WI38 (cell line): Measurements from ENCODE around the gene STC2.
"Not testable (repeated sequence)": the region's sequence is repeated elsewhere in the genome, so short reads cannot be mapped to it uniquely, and the experiment has no call there.

ENCODE experiments used
- H3K4me3 ChIP-seq: 2 replicates; pipeline ENCODE4 v1.5.1; 2011; ENCODE audit warnings: low read depth, mild to moderate bottlenecking, control low read depth, low read length
- TF ChIP-seq, protein P1 (sequence below): IDR thresholded peaks from 2 replicates; pipeline ENCODE4 v1.5.1; 2012; ENCODE audit warnings: low read depth, mild to moderate bottlenecking, control low read depth, low read length

The STC2 gene

DNA sequence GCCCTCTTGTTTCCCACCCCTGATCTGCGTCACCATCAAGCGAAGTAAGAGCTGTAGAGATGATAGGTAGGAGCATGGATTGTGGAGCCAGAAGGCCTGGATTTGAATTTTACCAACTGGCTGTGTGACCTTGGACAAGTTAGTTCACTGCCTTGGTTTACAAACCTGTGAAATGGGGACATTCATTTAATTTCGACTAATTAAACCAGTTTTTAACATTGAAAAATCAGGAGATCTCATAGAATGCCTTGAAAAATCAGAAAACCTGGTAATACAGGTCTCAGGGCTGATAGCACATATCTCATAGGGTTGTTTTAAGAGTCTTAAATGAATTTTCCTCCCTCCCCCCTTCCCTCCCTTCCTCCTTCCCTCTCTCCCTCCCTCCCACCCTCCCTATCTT is 38.8 kb downstream of the STC2 start:
- TF ChIP-seq, protein P1, sequence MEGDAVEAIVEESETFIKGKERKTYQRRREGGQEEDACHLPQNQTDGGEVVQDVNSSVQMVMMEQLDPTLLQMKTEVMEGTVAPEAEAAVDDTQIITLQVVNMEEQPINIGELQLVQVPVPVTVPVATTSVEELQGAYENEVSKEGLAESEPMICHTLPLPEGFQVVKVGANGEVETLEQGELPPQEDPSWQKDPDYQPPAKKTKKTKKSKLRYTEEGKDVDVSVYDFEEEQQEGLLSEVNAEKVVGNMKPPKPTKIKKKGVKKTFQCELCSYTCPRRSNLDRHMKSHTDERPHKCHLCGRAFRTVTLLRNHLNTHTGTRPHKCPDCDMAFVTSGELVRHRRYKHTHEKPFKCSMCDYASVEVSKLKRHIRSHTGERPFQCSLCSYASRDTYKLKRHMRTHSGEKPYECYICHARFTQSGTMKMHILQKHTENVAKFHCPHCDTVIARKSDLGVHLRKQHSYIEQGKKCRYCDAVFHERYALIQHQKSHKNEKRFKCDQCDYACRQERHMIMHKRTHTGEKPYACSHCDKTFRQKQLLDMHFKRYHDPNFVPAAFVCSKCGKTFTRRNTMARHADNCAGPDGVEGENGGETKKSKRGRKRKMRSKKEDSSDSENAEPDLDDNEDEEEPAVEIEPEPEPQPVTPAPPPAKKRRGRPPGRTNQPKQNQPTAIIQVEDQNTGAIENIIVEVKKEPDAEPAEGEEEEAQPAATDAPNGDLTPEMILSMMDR = no peak
- no peak overlapping the region for H3K4me3 ChIP-seq

DNA sequence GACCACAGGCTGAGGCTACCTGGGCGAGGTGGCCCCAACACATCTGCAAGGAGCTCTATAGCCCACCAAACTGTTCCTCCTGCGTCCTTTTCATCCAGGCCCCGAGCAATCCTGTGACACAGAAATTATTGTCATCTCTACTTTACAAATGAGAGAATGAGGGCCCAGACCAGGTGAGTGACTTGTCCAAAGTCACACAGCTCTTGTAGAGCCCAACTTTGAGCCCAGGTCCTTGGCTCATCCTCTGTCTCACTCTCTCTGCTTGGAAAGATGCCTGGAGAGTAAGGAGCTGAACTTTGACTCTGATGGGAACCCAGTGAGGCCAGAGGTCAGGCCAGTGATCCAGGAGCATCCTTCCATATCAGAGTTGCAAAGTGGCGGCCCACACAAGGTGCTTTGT is 39.6 kb downstream of the STC2 start:
- no peak overlapping the region for H3K4me3 ChIP-seq
- TF ChIP-seq, protein P1 = no peak

DNA sequence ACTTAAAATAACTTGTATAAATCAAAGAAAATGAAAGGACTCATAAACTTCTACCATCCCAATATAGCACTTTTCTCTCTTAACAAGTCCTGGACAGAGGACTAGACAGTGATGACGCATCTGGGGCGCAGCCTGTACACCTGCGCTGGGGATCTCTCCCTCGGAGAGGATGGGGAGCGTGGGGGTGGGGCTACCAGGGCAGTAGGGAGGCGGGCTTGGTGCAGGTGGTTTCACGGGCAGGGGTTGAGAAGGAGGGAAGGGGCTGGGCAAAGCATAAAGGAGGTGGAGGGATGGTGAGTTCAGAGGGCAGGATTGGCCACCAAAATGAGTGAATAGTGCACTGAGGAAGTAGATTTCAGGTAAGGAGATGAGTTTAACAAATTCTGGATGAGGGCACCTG is 41.1 kb downstream of the STC2 start:
- TF ChIP-seq, protein P1 = no peak
- no peak overlapping the region for H3K4me3 ChIP-seq

DNA sequence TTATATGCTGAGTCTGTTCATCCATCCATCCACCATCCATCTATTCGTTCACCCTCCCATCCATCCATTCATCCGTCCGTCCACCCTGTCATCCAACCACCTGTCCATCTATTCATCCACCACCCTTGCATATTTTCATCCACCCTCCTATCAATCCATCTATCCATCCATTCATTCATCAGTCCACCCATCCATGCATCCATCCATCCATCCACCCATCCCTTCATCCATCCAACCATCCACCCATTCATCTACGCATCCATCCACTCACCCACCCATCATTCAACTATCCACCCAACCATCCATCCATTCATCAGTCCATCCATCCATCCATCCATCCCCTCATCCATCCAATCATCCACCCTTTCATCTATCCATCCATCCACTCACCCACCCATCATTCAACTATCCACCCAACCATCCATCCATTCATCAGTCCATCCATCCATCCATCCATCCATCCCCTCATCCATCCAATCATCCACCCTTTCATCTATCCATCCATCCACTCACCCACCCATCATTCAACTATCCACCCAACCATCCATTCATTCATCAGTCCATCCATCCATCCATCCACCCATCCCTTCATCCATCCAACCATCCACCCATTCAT is 43.8 kb downstream of the STC2 start:
- not testable (repeated sequence) for H3K4me3 ChIP-seq

DNA sequence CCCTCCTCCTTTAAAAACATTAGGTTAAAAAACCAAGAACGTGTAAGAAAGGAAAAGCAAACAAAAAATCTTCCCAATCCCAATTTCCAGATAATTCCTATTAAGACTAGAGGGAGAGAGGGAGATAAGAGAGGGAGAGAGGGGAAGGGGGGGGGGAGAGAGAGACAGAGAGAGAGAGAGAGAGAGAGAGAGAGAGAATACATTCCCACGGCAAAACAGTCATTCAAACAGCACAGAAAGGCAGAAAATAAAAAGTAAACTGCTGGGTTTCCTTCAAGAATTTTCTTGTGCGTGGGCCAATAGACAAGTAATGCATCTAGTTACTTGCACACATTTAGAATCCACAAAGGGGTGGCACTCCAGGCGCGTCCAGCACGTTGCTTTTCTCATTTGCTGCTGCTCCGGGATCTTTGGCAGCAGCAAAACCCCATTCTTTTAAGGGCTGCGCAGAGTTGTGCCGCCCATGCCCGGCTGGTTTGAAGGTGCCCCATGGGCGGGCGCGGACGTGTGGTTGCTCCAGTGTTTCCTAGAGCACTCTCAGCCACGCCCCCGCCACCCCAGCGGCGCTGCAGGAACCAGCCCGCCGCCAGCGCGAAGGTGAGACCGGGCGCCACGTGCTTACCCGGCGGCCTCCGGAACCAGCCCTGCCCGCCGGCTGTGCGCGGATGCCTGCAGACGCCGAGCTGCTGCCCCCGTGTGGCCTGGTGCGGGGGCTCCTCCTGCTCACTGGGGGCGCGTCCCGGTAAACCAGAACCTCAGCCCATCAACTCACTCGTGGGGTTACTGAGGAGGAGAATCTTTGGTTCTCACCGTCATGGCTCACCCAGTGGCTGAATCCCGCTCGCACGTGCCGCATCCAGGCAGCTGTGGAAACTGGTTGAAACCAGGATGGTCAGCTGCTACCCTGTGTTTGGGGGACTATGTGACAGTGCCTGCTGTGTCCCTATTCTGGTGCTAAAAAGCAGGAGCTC is 44.6 kb downstream of the STC2 start:
- peak overlapping the region; percentile 25 for H3K4me3 ChIP-seq

DNA sequence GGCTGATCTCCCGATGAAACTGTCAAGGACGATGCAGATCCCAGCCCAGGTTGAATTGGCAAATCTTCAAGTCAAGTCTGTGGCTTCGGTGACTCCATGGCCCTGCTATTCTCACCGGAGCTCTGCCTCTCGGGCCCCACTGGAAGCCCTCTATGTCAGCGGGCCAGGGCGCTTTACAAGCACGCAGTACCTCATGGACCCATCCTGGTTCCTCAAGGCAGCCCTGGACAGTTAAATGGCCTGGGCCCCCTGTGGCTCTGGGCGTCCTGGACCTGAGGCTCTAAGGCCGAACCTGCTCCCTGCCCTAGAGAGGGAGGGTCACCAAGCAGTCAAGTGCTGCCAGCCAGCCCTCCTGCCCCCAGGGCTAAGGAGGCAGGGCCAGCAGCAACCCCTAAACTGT is 45.3 kb downstream of the STC2 start:
- H3K4me3 ChIP-seq = no peak overlapping the region
- TF ChIP-seq, protein P1 = no peak

More for the DNA sequence above, 44.6 kb downstream of the STC2 start:
- TF ChIP-seq, protein P1 = peak; percentile 83

DNA sequence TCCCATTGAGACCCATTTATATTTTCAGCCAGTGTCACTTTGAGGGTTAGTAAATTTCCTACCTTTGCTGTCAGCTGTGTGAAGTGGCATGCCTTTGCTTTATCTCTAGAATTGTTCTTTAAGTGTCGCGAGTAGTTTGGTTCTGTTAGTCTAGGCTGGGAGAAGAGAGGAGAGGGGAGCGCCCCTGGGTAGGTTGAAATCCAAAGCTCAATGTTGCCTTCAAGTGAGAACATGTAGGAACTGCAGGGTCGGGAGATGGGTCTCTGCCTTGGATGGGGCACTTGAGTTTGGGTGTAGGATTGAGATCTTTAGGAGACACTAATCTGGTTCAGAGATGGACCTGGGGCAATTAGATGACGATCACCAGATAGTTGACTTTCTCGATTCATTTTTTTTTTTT is 46.3 kb downstream of the STC2 start:
- H3K4me3 ChIP-seq = no peak overlapping the region
- TF ChIP-seq, protein P1 = peak; percentile 30
